Right kidney (tissue), 1 donor: ENCODE measurements around the gene SACM1L.
"Not testable (repeated sequence)": the region's sequence is repeated elsewhere in the genome, so short reads cannot be mapped to it uniquely, and the experiment has no call there.

ENCODE experiments used
- DNase-seq: peaks from one replicate; pipeline ENCODE4 v3.0.0-alpha.2; 2016

The SACM1L gene

DNA sequence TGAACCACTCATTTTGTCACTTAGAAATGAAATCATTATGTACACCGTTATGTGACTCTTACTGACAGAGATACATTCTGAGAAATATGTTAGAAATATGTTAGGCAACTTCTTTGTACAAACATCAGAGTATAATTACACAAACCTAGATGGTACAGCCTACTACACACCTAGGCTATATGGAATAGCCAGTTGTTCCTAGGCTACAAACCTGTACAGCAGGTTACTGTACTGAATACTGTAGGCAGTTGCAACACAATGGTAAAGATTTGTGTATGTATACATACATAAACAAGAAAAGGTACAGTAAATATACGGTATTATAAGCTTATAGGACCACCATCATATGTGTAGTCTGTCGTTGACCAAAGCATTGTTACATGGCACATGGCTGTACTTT, 3.7 kb downstream of the SACM1L start:
- DNase-seq: no peak

DNA sequence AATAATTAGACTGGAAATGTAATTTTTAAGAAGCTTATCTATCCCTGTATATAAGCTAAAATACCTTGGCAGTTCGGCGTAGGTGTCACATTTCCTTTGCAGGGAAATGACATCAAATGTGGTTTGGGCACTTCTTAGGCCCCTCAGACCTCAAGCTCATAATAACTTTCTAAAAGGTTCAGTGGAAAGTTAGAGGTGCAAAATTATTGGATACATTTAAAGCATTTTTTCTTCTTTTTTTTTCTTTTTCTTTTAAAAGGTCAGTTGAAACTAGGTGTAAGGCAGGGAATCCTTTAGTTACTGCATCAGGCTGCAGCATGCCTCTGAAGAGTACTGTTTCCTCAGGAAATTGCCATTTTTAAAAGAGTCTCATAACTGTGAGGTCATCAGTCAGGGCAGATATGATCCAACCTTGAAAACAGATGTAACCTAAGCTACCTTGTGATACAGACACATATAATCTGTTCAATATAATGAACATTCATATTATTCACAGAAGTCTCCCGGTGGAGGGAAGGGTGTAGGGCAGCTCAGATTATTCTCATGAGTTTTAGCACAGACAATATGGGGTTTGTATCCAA, 4.8 kb downstream of the SACM1L start:
- DNase-seq: no peak

DNA sequence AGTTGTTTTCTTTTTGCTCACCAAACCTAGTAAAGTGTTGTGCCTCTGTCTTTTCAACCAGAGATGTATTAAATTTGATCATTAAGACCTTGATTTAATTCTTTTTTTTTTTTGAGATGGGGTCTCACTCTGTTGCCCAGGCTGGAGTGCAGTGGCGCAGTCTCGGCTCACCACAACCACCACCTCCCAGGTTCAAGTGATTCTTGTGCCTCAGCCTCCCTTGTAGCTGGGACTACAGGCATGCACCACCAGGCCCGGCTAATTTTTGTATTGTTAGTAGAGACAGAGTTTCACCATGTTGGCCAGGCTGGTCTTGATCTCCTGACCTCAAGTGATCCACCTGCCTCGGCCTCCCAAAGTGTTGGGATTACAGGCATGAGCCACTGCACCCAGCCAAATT, 6.0 kb downstream of the SACM1L start:
- not testable (repeated sequence) for DNase-seq

DNA sequence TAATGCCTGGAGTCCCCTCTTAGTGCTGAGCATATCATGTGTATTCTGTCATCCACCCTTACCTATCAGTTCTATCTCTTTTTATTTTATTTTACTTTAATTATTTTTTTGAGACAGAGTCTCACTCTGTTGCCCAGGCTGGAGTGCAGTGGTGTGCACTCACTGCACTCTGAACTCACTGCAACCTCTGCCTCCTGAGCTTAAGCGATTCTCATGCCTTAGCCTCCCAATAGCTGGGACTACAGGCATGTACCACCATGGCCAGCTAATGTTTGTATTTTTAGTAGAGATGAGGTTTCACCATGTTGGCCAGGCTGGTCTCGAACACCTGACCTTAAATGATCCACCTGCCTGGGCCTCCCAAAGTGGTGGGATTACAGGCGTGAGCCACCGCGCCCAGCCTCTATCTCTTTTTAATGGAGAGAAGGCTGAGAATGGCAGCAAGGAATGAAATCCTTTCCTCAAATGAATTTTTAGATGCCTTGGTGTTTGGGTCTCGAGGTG, 11.4 kb downstream of the SACM1L start:
- no peak for DNase-seq

DNA sequence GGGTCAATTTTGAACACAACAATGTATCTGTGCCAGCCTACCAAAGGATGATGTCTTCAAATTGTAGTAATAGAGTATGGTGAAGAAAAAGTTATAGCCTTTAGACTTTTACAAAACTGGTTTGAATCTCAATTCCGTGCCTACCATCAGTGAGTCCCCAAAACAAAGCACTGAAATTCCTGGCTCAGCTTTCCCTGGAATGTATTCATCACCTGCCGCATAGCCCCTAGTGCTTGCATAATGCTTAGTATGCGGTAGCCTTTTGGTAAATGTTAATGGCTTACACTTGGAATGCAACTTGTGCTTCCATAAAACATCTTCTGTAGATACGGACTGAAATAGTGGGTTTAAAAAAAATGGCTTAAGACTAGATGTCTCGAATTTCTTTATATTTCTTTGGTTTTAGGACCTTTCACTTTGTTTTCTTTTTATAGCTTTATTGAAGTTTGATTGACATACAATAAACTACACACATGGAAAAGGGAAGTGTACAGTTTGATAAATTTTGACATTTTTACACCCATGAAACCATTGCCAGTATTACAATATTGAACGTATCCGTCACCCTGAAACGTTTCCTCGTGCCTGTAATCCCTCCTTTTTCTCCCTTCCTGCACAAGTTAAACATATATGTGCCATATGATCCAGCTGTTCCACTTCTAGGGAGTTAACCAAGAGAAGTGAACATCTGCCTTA, 12.1 kb downstream of the SACM1L start:
- DNase-seq: no peak

DNA sequence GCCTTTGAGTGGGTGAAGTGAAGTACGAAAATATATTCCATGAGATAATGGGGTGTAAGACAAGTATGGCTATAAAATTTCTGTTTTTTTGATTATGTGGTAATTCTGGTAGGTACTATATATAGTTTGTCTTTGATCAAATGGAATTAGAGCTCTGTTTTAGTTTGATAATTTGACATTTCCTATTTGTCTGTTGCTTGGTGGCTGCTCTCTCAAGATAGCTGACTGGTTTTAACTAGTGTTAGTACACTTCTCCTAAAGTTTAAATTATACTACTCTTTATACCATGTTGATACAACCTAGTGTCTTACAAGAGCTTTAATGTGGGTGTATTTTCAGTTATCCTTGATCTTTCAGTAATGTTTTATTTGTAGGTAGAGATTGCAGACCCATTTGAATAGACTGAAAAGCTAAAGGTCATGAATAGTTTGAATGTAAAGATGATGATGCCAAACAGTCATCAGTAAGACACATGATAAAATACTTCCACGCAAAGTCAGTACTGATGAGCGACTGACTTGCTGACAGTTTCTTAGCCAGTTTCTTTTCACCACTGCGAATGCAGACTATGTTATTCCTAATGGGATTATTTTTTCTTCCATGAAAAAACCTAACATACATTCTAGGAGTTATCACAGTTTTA, 15.2 kb downstream of the SACM1L start:
- DNase-seq: no peak

DNA sequence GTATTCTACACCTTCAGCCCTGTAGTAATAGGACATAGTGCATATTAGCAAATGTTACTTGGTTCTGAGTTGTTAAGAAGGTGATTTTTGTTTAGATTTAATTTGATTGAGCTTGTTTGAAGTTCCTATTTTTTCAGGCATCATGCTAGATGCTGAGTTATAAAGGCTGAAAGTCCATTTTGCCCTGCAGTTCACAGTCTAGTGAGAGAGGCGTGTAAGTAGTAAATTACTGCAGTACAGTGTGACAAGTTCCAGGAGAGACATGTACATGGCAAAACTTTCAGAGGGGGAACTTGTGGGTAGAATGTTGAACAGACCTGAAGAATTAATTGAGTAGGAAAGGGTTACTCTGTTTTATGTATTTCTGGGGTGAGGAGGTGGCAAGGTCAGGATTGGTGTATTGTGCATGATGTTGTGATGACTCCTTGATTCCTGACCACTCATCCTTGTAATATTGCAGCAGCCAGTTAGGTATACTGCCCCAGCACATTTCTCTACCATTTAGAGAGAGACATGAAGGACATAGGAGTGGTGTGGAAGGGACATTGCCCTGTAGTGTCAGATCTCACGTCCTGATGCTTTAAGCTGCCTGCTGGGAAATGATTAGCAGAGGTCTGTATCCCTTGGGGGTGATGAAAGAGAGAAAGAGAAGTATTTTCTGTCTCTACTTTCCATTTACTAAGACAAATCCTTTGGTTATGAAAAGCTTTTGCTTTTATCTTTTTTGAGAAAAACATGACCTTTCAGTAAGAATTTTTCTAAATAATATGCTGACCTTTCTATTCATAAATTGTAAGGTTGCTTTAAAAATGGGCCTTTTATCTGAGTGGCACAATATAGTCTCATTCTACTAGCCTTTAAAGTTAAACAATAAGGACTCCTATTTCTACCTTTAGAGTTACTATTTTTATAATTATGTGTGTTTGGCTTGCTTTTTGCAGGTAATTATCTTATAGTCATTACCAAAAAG, 16.9 kb downstream of the SACM1L start:
- no peak for DNase-seq

DNA sequence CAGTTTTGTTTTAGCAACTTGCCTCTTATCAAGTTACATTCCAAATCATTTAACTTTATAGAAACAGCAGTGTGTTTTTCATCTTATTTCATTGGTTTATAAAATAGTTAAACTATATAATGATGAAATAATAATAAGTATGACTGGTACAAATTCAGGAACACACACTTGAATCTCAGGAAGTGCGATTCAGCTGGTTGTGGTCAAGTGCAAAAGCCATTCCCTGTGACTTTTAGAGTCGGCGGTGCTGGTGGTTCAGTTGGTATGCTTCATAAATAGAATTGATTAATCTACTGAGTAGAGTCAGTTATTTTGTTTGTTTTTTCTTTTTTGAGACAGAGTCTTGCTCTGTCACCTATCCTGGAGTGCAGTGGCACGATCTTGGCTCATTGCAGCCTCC, 22.7 kb downstream of the SACM1L start:
- DNase-seq: no peak

DNA sequence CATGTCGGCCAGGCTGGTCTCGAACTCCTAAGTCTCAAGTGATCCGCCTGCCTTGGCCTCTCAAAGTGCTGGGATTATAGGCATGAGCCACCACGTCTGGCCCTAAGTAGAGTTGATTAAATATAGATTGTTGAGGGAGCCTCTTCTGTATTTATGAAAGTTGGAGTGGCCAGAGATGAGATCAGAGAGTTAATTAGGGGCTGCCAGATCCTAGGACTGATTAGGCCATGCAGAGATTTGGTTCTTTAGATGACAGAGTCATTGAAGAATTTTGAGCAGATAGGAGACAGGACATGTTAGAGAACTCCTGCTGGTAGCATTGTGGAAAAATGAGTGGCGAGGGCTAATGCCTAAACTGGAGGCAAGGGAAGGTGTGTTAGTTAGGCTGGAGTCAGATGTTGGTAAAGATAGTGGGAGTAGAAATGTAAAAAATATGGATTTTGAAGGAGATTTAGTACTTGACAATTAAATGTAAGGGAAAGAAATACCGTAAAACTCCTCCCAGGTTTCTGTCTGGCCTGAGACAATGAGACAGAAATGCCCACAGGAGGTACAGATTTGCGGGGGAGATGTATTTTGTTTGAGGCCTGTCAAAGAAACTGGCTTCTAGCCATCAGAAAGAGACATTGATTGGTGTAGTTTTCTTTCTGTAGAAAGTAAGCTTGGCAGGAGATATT, 23.4 kb downstream of the SACM1L start:
- no peak for DNase-seq

DNA sequence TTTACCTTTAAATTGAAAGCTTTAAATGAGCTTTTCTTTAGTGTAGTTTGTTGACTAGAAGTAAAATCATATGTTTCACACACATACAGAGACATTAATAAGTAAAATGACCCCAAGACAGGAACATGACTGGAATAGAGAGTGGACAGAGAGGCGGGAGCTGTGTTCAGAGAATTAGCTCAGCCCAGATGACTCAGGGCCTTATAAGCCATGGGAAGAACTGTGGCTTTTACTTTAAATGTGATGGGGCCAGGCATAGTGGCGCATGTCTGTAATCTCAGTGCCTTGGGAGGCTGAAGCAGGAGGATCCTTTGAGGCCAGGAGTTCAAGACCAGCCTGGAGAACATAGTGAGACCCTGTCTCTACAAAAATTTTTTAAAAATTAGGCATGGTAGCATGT, 26.7 kb downstream of the SACM1L start:
- DNase-seq: no peak

DNA sequence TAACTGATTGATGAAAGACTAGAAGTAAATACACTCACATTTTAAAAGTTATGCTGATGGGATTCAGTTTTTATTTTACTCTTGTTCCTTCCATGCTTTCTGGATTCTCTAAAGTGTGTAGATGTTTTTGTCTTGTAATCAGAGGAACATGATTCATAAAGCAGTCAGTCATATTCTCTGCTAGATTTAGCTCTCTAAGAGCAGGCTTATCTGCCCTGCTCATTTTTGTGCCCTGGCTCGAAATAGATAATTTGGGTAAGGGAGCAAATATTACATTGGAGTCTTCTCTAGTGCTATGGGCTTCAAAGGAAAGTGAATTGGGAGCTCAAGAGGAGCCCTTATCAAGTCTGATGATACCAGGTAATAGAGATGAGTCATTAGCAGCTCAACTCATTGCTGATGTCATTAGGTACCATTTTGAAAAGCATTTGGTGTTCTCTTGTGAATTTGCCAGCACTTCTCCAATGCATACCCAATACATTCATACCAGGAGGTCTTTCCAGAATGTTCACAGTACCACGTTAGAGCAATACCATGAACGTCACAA, 27.7 kb downstream of the SACM1L start:
- no peak for DNase-seq

DNA sequence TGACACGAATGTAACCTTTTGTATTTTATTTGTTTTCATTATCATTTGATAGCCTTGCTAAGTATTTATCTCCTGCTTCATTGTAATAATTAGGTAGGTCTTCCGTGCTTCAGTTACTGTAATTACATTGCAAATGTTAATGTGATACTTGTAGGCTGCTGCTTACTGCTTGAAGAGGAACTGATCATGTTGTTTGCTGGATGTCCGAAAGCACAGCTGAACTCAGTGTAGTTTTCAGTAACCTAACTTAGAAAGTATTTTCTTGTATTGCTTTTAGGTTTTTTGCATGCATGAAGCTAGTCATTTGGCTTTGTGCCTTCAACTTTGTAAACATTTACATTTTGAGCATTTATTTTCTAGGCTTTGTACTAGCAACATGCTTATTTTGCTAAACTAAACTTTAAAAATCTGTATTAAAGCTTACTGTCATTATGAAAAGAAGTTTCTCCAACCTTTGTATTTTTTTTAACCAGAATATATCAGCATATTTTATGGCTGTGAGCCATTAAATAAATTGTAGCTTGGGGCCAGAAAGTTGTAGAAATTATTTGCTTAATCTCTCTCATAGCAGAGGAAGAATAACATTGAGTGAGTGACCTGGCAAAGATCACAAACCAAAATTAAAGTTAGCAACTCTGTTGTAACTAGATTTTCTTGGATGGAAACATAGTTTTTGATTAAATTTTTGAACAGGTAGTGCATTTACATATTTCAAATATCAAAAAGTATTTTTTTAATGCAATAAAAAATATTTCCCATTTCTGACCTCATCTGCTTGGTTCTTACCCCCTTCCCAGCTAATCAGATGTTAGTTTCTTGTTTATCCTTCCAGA, 30.7 kb downstream of the SACM1L start:
- no peak for DNase-seq

DNA sequence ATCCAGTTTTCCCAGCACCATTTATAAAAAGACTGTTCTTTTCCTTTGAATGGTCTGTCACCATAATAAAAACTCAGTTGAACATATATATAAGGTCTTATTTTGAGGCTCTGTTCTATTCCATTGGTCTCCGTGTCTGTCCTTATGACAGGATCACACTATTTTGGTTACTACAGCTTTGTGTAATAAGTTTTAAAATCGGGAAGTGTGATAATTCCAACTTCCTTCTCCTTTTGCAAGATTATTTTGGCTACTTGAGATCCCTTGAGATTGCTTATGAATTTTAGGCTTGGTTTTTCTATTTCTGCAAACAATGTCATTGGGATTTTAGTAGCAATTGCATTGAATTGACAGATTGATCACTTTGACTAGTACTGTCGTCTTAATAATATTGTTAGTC, 35.7 kb downstream of the SACM1L start:
- DNase-seq: no peak

DNA sequence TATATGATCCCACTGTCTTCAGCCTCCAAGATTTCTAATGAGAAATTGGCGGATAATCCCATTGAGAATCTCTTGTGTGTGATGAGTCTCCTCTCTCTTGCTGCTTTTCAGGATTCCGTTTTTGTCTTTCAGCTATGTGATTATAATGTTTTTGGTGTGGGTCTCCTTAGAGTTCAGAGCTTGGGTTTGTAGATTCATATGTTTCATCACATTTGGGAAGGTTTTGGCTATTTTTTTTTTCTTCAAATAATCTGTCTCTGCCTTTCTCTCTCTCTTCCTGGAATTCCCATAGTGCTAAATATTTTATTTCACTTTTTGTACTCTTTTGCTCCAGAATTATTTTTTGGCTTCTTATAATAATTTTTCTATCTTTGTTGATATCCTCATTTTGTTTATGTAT, 40.4 kb downstream of the SACM1L start:
- DNase-seq: no peak

DNA sequence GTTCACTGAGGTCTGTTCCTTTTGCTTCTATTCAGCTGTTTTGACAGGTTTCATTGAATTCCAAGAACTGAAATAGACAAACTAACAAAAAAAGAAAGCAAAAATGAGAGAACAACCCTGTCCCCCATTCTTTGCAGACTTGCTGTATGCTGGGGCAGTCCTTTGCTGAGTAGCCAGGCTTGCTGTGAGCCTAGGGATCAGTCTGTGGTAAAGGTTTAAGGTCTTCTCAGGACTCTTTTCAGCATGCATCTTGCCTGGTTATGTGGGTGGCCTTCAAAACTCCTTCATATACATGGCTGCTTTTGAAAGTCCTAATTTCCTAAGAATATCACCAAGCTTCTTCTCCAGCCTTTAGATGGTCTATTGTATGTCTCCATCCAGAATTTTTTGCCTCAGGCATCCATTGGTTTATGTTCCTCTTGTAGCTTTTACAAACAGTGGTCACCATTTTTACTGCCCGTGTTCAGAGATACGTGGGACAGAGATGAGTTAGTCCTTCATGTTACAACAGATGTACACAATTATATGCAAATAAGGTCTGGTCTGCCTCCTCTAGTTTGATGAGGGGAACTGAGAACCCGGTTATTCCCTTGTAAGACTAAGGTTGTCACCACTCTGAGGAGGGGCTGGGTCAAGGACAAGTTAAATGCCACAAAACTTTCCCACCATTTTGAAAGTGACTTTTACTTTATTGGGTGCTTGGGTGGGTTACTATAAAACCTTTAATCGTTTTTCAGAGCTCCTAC, 41.4 kb downstream of the SACM1L start:
- DNase-seq: no peak

DNA sequence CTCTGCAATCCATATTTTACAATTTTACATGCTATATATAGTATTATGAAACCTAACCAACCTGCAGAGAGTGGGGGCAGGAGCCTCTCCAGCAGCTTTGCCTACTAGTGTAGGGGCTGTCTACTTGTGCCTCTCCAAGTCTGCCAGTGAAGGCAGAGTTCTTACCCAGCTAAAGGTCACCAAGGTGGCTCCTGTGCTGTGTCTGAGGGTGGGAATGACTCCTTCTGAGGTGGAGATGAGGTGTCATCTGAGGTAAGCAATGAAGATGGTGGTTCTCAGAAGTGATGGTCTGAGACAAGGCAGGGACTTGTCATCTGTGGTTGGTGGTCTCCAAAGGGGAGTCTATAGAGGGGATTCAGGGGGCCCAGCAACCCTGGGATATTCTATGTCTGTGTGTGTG, 47.5 kb downstream of the SACM1L start:
- no peak for DNase-seq

DNA sequence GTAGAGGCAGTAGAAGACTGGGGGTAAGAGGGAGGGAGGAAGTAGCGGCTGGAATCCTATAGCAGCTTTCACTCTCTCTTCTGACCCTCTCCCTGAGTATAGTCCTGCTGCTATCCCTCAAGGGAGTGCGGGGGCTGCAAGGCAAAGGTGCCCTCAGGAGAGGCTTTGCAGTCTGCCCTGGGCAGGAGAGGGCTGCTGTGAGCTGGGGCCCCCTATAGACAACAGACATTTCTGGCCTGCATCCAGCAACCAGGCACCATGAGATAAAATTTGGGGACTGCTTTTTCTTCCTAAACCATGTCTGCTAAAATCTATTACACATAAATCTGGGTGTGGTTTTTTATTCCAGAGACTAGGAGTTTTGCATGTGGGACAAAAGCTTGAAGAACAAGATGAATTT, 48.0 kb downstream of the SACM1L start:
- no peak for DNase-seq

DNA sequence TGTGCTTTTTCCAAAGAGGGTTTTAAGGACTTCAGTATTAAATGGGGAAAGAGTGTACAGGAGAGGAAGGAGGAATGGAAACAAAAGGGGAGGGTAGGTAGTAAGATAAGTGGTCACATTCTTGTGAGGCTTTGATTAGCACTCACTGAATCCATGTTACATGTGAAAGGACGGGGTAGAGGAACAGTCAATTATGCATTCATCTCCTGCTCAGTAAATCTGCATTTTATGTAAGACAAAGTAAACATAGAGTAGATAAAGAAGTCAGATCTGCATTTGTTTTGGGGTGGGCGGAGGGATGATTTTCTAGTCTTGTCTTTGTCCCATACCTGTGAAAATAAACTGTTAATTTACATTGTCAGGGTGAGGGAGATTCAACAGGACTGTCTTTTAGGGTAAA, 50.8 kb downstream of the SACM1L start:
- no peak for DNase-seq

DNA sequence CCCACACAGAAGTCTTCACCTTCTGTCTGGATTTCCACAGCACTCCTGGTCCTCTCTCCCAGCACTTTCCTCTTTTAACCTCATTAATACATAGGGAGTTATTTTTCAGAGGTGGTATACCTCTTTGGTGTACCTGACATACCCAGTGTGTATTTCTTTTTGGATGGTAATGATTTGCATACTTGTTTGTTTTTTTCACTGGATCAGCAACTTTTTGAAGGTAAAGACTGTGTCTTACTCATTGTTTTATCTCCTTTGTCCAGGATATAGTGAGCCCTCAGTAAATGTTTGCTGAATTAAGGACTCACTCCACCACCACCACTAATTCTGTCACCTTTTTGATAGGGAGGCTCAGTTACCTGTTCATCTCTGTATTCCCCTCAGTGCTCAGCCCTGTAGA, 52.1 kb downstream of the SACM1L start:
- no peak for DNase-seq
